Endodermal cell (in vitro differentiated cells): ENCODE data around the gene SNX11. TPM values are rescaled to one million over a fixed set of nuclear protein-coding genes. Genes with fewer than 3 reads are reported as not detected.

Experiments
- DNase-seq: peaks from one replicate; pipeline ENCODE4 v3.0.0-alpha.2; 2017
- H3K27ac ChIP-seq: 2 replicates; pipeline ENCODE4 v1.5.1; 2013; ENCODE audit warnings: mild to moderate bottlenecking, low read depth, low read length, moderate library complexity
- H3K27me3 ChIP-seq: 2 replicates; pipeline ENCODE4 v1.6.1; 2013; ENCODE audit warnings: mild to moderate bottlenecking, low read length, moderate library complexity; ENCODE audit not compliant: insufficient read depth, control insufficient read depth, poor library complexity, severe bottlenecking
- H3K36me3 ChIP-seq: 2 replicates; pipeline ENCODE4 v1.7.0; 2013; ENCODE audit warnings: mild to moderate bottlenecking, low read length, moderate library complexity; ENCODE audit not compliant: control insufficient read depth, insufficient read depth
- H3K4me1 ChIP-seq: one replicate; pipeline ENCODE4 v1.7.0; 2013; ENCODE audit warnings: low read length; ENCODE audit not compliant: control insufficient read depth, insufficient read depth
- H3K4me3 ChIP-seq: 2 replicates; pipeline ENCODE4 v1.5.1; 2013; ENCODE audit warnings: mild to moderate bottlenecking, low read length, moderate library complexity
- H3K9ac ChIP-seq: 2 replicates; pipeline ENCODE4 v1.6.1; 2013; ENCODE audit warnings: mild to moderate bottlenecking, low read length, moderate library complexity; ENCODE audit not compliant: poor library complexity, severe bottlenecking; ENCODE audit errors: extremely low read depth
- H3K9me3 ChIP-seq: 2 replicates; pipeline ENCODE4 v1.6.1; 2013; ENCODE audit warnings: mild to moderate bottlenecking, low read length, moderate library complexity; ENCODE audit not compliant: control insufficient read depth
- H3K27ac Mint-ChIP-seq: 2 replicates; pipeline ENCODE4 v1.8.0; 2020; ENCODE audit warnings: mixed read lengths
- H3K27me3 Mint-ChIP-seq: 2 replicates; pipeline ENCODE4 v1.8.0; 2021; ENCODE audit warnings: mild to moderate bottlenecking, mixed read lengths; ENCODE audit not compliant: insufficient read depth
- H3K36me3 Mint-ChIP-seq: 2 replicates; pipeline ENCODE4 v1.8.0; 2020; ENCODE audit warnings: low read depth, mixed read lengths
- H3K4me1 Mint-ChIP-seq: 2 replicates; pipeline ENCODE4 v1.8.0; 2020; ENCODE audit warnings: mixed read lengths
- H3K4me3 Mint-ChIP-seq: 2 replicates; pipeline ENCODE4 v1.8.0; 2020; ENCODE audit warnings: mild to moderate bottlenecking, moderate library complexity, mixed read lengths
- H3K9me3 Mint-ChIP-seq: 2 replicates; pipeline ENCODE4 v1.8.0; 2020; ENCODE audit warnings: mild to moderate bottlenecking, mixed read lengths
- WGBS, 2 experiments: methylation state at CpG; one replicate each; pipeline versions ENCODE4 v1.1.5 to v1.1.7; 2013; ENCODE audit warnings: missing lambda C conversion rate in 2 of 2, mixed read lengths in 1 of 2; ENCODE audit not compliant: insufficient coverage in 1 of 2, insufficient read length in 1 of 2; 5-methylcytosine and 5-hydroxymethylcytosine counted together
- total RNA-seq, 2 donors: library from RNA; stranded (reverse); fragmentation: NEBNext Ultra II Directional in 1 of 2; extraction: Animal tissue kit (Norgen Biotek cat#: 25700) in 1 of 2; gene quantifications; 2 replicates in 1 of 2; 3 replicates in 1 of 2; pipeline ENCODE4 v1.2.1, GENCODE V29; 2021
- TF ChIP-seq, protein P1 (sequence below): fragments of 200-600 bp; sonication (generic); conservative IDR thresholded peaks from 2 replicates; pipeline ENCODE4 v1.5.0; 2021; ENCODE audit warnings: antibody characterized with exemption, mild to moderate bottlenecking

The SNX11 gene
- total RNA-seq, 2 donors from 2014 or later = 19.7 to 20.5 TPM

GRCh38 chr17:48152289-48152688 is 44.7 kb downstream of the SNX11 start:
- Mint-ChIP-seq H3K4me3 (no peak overlapping the region), H3K27me3 (peaks cover 8% of the 10 kb centered on the region), H3K27ac (no peak overlapping the region), H3K36me3 (no peaks in the 10 kb centered on the region), H3K9me3 (no peaks in the 10 kb centered on the region), H3K4me1 (peaks cover 33% of the 10 kb centered on the region)
- 0 to 60% methylated on average over 1 to 3 of the region's 4 CpGs for whole genome bisulfite sequencing, 2 experiments
- TF ChIP-seq, protein P1, sequence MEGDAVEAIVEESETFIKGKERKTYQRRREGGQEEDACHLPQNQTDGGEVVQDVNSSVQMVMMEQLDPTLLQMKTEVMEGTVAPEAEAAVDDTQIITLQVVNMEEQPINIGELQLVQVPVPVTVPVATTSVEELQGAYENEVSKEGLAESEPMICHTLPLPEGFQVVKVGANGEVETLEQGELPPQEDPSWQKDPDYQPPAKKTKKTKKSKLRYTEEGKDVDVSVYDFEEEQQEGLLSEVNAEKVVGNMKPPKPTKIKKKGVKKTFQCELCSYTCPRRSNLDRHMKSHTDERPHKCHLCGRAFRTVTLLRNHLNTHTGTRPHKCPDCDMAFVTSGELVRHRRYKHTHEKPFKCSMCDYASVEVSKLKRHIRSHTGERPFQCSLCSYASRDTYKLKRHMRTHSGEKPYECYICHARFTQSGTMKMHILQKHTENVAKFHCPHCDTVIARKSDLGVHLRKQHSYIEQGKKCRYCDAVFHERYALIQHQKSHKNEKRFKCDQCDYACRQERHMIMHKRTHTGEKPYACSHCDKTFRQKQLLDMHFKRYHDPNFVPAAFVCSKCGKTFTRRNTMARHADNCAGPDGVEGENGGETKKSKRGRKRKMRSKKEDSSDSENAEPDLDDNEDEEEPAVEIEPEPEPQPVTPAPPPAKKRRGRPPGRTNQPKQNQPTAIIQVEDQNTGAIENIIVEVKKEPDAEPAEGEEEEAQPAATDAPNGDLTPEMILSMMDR = no peak
- Histone ChIP-seq H3K27me3 (no peaks in the 10 kb centered on the region), H3K4me1 (peaks cover 5% of the 10 kb centered on the region), H3K9ac (no peak overlapping the region), H3K4me3 (no peak overlapping the region), H3K27ac (no peak overlapping the region), H3K36me3 (no peaks in the 10 kb centered on the region), H3K9me3 (no peaks in the 10 kb centered on the region)
- DNase-seq = no peak

- H3K4me1 Mint-ChIP-seq = peaks cover 33% of the 10 kb centered on the region
- peaks cover 5% of the 10 kb centered on the region for H3K4me1 ChIP-seq
Measured at GRCh38 chr17:48153691-48154358, 46.3 kb downstream of the SNX11 start.

DNA sequence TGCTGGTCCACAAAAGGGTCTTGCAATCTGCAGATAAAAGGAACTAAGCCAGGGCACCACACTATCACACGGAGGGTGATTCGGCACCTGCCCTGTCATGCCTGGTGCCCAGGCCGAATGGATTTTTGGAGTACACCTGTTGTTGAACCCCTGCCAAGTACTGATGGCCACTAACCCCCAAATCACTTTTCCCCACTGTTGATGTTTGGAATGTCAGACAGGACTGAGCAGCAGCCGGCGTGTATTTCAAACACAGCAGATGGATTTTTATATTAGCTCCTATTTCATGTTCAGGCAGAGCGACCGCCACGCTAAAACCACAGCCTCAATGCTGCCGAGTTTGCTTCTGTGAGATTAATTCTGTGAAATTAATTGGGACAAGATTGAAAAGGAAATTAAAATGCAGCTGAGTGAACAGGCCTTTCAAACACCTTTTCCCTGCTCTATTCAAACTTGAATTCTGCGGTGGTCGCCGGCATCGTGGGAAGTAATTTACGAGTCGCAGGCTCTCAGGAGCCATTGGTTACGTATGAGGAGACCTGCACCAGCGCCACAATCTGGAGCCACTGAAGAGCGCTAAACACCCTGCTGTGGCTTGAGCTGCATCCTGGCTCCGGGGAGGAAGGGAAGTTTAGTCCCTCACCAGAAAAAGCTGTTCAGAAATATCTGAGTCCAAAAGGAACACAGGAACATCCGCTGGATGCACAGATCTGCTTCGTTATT is 48.5 kb downstream of the SNX11 start:
- peaks cover 48% of the 10 kb centered on the region for H3K4me1 Mint-ChIP-seq
- Histone ChIP-seq H3K27ac (no peak overlapping the region), H3K36me3 (no peaks in the 10 kb centered on the region), H3K4me1 (peaks cover 15% of the 10 kb centered on the region), H3K9me3 (no peaks in the 10 kb centered on the region), H3K27me3 (no peaks in the 10 kb centered on the region), H3K4me3 (no peak overlapping the region), H3K9ac (no peak overlapping the region)
- no peak overlapping the region for H3K4me3 Mint-ChIP-seq
- peaks cover 11% of the 10 kb centered on the region for H3K27me3 Mint-ChIP-seq
- H3K27ac Mint-ChIP-seq = peak overlapping the region; percentile 45
- peak; percentile 87 for DNase-seq
- no peaks in the 10 kb centered on the region for H3K36me3 Mint-ChIP-seq
- WGBS, 2 experiments = 64 to 73% methylated on average over 14 to 21 of the region's 21 CpGs
- peaks cover 3% of the 10 kb centered on the region for H3K9me3 Mint-ChIP-seq
- TF ChIP-seq, protein P1 = no peak

More at GRCh38 chr17:48153691-48154358, 46.3 kb downstream of the SNX11 start:
- peaks cover 3% of the 10 kb centered on the region for H3K9me3 Mint-ChIP-seq
- H3K4me3 ChIP-seq = no peak overlapping the region
- TF ChIP-seq, protein P1 = peak; percentile 84
- peak; percentile 85 for DNase-seq
- H3K9ac ChIP-seq = no peak overlapping the region
- H3K9me3 ChIP-seq = no peaks in the 10 kb centered on the region
- no peaks in the 10 kb centered on the region for H3K36me3 Mint-ChIP-seq
- 74 to 82% methylated on average over 4 to 6 of the region's 6 CpGs for WGBS, 2 experiments
- no peaks in the 10 kb centered on the region for H3K36me3 ChIP-seq
- H3K27me3 ChIP-seq = no peaks in the 10 kb centered on the region
- no peak overlapping the region for H3K27ac Mint-ChIP-seq
- no peak overlapping the region for H3K27ac ChIP-seq
- no peak overlapping the region for H3K4me3 Mint-ChIP-seq
- peaks cover 10% of the 10 kb centered on the region for H3K27me3 Mint-ChIP-seq
